Stimulated activated CD8-positive, alpha-beta memory T cell treated with anti-CD3 and anti-CD28 coated beads, Interleukin-4, amount 100 ng/mL, for 48 hours (primary cell): ENCODE results near the gene RDH11.
"Not testable (repeated sequence)": the region's sequence is repeated elsewhere in the genome, so short reads cannot be mapped to it uniquely, and the experiment has no call there.

Source experiments
- DNase-seq: peaks from one replicate; pipeline ENCODE4 v3.0.0-alpha.2; 2020

Gene RDH11, protein sequence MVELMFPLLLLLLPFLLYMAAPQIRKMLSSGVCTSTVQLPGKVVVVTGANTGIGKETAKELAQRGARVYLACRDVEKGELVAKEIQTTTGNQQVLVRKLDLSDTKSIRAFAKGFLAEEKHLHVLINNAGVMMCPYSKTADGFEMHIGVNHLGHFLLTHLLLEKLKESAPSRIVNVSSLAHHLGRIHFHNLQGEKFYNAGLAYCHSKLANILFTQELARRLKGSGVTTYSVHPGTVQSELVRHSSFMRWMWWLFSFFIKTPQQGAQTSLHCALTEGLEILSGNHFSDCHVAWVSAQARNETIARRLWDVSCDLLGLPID

DNA sequence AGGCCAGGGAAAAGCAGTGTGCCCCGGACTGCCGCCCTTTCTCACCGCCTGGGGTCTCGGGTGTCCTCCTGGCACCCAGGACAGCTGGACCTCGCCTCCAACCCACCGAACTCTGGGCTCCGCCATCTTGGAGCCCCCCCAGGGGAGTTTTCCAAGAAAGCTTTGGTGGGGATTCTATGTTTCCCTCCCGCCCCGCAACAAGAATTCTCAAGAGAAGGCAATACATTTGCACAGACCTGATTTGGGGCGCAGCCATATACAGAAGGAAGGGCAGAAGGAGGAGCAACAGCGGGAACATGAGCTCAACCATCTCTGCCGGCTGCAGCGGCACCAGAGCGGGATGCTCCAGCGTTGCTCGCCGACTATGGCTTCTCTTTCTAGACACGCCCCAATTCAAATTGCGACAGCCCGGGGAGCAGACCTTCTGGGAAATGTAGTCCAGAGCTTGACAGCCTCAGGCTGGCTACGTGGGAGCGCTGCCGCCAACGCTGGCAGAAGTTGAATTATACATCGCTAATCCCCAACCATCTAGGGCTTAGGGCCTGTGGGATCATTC lies at the start of gene RDH11:
Gene RDH11 (minus strand): TSS at position 371 of the 556 bp plus-strand sequence. CDS start 61 bp downstream, at position 310.
- DNase-seq = peak; percentile 84

DNA sequence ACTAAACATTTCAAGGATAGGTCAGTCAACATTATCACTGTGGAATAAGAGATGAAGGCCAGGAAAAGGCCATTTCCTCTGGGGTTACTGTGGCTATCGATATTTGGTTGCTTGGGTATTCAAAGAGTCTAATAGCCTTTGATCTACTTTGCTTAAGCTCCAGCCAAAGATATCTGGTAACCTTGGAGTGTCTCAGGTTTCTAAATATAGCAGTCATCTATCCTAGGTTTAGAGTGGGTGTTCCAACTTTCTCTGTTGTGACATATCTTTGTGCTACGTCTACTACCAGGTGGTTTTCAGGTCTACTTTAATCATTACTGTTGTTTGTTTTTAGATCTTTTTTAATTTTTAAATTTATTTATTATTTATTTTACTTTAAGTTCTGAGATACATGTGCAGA lies 48.5 kb upstream of the RDH11 start:
- no peak for DNase-seq

DNA sequence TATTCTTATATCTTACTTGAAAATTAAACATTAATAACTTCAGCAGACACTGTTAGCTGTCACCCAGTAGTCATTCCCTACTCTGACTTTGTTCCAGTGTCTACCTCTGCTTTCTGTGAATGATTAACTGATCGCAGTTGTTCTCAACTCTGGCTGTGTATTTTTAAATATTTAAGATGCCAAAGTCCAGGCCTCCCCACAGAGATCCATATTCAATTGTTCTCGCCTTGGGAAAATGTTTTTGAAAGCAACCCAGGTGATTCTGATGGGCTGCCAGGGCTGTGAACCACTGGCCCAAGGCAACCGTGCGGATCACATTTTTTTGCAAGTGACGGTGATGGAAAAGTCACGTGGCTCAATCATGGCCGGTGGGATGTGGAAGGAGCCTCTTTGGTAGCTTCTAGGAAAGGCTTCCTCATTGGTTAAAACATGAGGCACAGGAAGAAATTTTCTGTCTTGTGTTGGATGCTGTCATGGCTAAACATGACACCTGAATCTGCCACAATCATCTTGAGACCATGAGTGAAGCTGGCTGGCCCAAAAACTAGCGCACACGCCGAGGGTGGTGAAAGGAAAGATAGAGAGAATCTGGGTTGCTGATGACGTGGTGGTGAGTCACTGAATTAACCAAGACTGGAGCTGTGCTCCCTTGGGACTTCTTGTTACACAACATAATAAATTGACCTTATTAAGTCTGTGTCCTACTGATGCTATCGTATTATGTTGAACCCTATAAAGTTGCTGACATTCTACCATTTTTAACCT lies 43.4 kb upstream of the RDH11 start:
- DNase-seq = no peak

DNA sequence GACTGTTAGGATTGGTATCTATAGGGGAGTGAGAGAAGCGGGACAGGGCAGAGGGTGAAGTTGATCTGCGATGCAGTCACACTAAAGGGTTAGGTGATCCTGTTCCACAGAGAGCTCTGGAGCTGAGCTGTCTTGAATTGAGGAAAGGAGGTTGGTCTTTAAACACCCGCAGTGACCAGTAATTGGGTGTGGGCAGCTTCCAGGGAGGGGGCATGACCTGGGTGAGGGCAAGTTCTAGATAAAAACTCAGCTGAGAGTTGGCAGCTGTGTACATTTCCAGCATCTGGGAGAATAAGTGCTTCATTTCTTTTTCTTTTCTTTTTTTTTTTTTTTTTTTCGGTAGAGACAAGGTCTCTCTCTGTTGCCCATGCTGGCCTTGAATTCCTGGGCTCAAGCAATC lies 41.2 kb upstream of the RDH11 start:
- no peak for DNase-seq

DNA sequence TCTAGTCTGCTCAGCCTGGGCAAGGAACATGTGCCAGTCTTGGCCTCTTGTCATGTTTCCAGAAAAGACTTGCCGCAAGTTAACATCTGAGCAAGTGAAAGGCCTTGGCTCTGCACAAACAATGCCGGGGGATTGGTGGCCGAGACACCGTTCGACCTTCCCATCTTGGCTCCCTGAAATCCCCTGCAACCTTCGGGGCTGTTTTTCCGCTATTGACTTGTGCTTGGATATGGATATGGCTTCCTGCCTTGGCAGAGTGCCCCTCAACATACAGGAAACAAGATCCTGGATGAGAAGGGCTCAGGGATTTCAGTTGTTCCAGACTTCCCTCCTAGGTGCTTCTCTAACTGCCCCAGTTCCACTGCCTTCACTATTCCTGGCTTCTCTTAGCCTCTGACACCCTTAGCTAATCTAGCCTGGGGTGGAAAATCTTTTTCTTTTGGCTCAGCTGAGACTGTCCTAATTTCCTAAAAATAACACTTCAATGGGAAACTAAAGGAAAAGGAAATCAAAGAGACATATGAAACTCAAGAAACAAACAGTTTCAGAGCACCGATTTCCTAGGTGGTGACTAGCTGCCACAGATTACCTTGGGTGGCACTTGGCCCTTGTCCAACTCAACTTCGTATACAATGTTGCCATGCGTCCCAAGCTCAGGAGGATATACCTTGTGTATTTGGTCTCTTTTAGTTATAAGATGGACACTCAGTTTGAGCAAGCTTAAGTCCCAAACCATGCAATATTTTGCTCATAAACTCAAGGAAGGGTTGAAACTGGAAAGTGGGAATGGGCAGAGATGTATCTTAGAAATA lies 40.0 kb upstream of the RDH11 start:
- DNase-seq = no peak

DNA sequence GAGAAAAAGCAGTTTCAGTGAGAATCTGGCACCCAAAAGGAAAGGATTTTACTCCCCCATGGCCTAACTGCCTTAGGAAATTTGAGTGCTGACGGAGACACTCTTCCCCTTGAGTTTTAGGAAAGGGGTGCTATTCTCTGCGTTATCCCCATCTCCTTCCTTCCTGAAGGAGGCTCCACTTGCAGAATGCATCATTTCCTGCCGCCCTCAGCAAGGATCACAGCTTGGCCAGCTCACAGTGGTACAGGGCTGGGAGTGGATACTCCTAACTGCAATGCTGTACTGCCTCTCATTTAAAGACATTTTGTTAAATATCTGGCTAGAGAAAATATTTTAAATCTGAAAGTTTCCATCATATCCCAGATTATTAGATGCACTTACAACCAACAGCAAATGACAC lies 39.1 kb upstream of the RDH11 start:
- no peak for DNase-seq

DNA sequence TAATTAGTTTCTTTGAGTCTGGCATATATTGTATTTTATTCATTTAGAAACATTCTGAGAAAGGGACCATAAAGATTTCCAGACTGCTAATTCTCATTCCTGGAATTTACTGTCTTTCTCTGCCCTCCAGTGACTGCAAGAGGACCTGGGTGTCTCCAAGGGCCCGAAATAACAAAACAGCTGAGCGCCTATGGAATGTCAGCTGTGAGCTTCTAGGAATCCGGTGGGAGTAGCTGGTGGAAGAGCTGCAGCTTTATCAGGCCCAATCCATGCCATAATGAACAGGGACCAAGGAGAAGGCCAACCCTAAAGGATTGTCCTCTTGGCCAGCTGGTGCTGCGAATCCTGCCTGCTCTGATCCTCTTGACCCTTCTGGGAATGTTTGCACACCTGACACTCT lies 38.1 kb upstream of the RDH11 start:
- DNase-seq = no peak

DNA sequence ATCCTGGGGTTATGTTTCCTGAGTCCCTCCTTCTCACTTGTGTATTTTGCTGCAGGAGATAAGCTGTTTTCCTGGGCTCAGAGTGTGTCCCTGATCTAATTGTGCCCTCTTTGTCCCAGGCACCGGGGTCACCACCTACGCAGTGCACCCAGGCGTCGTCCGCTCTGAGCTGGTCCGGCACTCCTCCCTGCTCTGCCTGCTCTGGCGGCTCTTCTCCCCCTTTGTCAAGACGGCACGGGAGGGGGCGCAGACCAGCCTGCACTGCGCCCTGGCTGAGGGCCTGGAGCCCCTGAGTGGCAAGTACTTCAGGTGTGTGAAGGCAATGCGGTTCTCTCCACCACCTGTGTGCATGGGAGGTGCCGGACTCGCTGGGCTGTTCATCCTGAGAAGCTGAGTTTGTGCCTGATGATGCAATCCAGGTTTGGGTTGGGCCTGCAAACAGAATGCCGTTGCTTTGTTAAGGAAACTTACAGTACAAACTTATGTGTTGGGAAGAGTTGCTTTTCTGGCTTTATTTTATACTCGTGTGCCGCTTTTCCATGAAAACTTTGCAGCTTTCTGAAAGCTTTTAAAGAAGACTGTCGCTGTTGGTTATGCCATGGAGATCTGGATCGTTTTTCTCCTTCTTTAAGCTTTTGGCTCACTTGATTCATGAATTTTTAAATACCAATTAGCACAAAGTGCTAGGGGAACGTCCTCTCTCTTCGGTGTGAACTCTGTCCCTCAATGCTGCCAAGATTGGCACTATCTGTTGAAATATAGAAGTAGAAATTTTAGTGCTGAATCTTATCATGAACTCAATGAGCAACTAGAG lies 33.7 kb upstream of the RDH11 start:
- no peak for DNase-seq

DNA sequence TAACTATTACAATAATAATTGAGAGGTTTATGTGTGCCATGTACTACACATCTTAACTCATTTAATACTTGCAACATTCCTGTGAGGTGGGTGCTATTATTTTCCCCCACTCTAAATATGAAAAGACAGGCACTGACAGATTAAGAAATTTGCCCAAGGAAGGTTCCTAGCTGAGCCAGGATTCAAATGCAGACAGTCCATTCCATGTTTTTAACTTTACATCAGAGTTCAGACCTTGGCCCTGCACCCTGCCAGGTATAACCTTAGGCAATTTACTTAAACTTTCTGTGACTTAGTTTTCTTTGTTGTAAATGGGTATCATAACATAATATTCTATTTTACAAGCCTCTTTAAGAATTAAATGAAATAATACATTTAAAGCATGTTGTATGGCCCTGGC lies 32.7 kb upstream of the RDH11 start:
- no peak for DNase-seq

DNA sequence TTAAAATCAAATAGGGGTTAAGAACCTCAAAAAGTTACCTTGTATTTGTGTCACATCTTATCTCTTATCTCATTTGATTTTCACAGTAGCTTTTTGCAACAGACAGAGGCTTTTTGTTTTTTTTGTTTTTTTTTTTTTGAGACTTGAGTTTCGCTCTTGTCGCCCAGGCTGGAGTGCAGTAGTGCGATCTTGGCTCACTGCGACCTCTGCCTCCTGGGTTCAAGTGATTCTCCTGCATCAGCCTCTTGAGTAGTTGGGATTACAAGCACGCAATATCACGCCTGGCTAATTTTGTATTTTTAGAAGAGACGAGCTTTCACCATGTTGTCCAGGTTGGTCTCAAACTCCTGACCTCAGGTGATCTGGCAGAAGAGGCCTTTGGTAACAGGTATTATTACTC lies 31.8 kb upstream of the RDH11 start:
- no peak for DNase-seq

DNA sequence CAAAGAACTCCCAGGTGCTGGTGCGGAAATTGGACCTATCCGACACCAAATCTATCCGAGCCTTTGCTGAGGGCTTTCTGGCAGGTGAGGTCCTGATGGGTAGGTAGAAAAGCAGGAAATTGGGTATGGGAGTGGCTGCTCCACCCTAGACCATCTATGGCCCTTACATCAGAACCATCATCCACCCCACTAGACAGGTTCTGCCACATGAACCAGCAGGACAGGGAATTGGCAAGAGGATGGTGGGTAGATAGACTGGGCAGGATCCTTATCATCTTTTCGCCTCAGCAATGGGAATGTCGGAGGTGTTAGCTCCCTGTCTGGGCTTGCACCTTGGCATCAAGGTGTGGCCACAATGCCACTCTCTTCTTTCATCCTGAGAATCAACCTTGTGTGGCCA lies 29.6 kb upstream of the RDH11 start:
- DNase-seq = no peak

DNA sequence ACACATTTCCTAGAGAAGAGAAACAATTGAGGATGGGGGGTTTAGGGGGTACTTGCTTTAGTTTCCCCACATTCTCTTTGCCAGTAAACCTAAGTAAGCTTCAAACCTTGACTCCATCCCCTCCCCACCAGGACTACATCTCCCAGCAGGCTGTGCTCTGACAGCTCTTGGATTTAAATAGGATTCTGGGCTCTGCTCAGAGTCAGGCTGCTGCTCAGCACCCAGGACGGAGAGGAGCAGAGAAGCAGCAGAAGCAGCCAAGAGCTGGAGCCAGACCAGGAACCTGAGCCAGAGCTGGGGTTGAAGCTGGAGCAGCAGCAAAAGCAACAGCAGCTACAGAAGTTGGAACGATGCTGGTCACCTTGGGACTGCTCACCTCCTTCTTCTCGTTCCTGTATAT lies 26.7 kb upstream of the RDH11 start:
- no peak for DNase-seq

DNA sequence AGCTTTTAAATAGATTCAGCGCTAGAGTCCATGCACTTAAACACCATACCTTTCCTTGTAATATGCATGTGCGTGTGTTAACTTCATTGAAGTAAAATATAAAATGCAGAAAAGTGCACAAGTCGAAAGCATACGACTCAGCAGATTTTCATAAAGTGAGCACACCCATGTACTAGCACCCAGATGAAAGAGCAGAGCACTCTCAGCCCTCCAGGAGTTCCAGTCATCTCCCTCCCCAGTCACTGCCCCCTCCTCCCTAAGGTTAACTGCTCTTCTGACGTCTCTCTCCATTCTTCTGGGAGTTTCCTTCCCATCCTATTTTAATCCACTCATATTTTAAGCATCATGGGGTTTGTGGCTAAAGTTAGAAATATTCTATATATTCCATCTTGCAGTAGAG lies 26.3 kb upstream of the RDH11 start:
- DNase-seq = no peak

DNA sequence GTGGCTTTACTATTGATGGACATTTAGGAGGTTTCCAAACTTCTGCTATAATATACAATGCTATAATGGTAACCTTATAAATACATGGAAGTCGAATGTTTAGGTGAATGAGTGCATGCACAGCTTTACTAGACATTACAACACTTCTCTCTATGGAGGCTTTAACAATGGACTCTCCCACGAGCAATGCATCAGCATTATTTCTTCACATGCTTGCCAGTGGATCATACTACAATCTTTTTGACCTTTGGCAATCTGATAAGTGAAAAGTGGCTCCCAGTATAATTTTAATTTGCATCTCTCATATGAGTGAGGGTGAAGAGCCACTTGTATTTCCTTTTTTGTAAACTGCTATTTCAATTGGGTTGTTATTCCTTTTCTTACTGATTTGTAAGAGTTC lies 24.3 kb upstream of the RDH11 start:
- DNase-seq = no peak

DNA sequence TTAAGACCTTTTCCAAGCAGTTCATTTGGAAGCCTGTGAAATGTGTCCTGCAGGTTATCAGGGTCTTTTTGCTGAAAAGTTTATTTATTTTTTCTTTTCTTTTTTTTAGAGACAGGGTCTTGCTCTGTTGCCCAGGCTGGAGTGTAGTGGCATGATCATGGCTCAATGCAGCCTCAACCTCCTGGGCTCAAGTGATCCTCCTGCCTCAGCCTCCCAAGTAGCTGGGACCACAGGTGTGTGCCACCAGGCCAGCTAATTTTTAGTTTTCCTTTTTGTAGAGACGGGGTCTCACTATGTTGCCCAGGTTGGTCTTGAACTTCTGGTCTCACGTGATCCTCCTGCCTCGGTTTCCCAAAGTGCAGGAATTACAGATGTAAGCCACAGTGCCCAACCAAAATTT lies 23.8 kb upstream of the RDH11 start:
- DNase-seq = not testable (repeated sequence)

DNA sequence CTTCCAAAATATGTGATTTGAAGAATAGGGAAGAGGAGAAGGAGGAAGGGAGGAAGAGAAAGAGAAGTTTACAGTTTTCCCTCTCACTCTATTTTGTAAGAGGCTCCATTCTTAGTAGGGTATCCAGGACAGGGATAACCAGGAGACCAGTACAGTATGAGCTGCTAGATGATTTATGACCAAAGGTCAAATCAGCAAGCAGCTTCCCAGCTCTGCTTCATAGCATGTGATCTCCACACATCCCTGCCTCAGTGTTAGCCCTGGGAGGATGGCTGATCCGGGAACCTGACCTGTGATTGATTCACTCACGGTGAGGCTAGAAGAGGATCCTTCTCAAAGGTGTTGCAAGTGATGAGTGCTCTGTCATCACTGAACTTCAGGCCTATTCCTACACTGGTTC lies 22.7 kb upstream of the RDH11 start:
- no peak for DNase-seq

DNA sequence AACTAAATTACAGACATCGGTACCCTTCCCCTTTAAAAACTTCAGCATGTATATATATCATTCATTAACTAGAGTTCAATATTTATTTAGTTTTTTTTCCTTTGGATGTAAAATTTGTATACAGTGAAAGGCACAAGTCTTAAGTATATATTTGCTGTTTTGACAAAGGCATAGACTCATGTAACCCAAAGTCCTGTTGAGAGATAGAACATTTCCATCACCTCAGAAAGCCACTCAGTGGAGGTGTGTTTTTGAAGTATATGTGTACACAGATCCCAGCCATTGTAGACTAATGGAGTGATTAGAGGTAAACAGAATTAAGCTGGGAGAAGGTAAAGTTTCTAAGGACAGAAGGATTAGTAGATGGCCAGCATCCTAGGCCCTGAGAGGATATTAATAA lies 21.5 kb upstream of the RDH11 start:
- no peak for DNase-seq

DNA sequence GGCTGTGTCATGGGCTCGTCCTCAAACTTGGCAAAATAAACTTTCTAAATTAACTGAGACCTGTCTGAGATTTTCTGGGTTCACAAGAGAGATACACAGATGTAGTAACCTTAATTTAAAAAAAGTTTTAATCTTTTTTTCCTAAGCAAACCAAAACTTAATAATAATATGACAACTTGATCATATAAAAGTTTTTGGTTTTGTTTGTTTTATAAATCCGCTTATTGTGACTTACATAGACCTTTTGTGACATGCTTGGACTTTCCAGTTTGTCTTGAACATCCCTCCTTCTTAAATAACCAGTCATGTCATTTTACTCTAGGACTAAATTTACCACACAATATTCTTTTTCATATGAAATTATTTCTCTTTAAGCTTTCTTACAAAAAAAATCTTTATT lies 14.6 kb upstream of the RDH11 start:
- no peak for DNase-seq

DNA sequence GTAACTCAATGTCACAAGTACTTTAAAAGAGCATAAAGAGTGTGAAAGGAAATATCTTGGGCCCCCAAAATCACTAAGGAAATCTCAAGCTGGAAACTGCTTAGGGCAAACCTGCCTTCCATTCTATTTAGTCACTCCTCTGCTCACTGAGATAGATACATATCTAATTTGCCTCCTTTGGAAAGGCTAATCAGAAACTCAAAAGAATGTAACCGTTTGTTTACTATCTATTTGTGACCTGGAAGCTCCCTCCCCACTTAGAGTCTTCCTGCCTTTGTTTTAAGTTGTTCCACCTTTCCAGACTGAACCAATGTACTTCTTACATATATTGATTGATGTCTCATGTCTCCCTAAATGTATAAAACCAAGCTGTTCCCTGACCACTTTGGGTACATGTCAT lies 14.2 kb upstream of the RDH11 start:
- not testable (repeated sequence) for DNase-seq

DNA sequence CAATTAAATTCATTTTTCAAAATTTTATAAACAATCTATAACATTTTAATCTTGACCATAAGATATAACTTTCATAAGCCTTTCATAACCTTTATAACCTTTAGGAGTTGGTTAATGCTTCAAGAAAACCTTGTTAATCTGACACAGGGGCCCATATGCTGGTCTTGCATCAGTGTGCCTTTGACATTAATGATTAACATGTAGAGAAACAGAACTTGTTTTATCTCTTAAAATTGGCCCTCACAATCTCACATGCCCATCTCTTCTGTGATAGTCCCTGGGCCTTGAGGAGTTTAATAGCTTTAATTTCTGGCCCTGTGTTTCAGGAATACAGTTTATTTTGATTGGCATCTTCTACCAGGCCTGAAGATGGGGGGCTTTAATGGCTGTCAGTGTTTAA lies 13.8 kb upstream of the RDH11 start:
- not testable (repeated sequence) for DNase-seq

DNA sequence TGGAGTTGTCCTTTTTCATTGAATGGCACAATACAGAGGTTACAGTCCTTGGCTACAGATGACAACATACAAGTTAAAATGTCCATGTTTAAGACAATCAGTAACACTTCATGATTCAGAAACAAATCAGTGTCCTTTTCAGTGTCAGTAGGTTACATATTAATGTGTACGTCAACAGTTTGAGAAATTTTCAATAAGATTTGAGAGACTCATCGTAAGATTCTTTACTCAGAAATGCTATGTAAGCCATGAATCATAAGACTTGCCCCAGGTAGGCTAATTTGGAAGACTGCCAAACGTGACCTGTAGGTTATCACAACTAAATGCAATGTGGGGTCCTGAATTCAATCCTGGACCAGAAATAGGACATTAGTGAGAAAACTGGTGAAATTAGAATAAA lies 9.6 kb upstream of the RDH11 start:
- DNase-seq = no peak

DNA sequence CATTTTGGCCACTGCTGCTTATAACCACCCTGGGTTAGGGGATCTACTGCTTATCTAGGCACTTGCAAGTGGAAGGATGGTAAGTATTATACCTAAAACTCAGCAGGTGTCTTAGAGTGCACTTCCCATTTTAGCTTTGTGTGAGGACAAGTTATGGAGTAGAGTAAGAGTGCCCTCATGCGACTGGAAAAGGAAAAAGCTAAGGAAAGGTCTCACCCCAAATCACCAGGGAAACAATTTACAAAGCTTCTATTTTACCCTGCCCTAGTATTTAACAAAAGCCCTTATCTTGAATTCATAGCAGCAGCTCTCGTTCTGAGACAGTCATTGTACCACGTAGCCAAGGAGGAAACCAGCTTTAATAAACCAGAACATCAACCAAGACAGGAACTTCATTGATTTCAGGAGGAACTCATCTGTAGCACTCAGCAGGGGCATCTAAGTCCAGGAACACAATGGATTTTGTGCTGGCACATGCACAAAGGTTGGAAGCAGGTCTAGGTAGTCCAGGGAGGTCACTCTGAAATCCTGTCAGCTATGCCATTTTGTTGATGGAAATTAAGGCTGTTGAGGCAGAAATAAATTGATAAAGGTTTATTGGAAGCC lies 9.0 kb upstream of the RDH11 start:
- no peak for DNase-seq
